GM18873 (cell line): Measurements from ENCODE around the gene INPP4B.
A peak's percentile ranks its signal among the peaks of the same experiment; 100 is the strongest.

Experiments
- ATAC-seq: cut with Tn5 transposase; IDR thresholded peaks from one replicate; pipeline ENCODE4 v1.9.1; 2021; ENCODE audit warnings: mild to moderate bottlenecking, moderate library complexity, moderate number of reproducible peaks; ENCODE audit not compliant: unreplicated experiment, low FRiP score

Gene INPP4B

GRCh38 chr4:142126890-142127497 is 719.1 kb downstream of the INPP4B start:
- ATAC-seq, result peak; percentile 62

GRCh38 chr4:142124874-142125273 is 721.2 kb downstream of the INPP4B start:
- ATAC-seq, result no peak

GRCh38 chr4:142121448-142122350 is 724.4 kb downstream of the INPP4B start:
- ATAC-seq, result no peak

GRCh38 chr4:142120921-142121320 is 725.2 kb downstream of the INPP4B start:
- no peak for ATAC-seq

GRCh38 chr4:142112451-142112850 is 733.6 kb downstream of the INPP4B start:
- no peak for ATAC-seq

GRCh38 chr4:142110136-142110535 is 736.0 kb downstream of the INPP4B start:
- no peak for ATAC-seq

GRCh38 chr4:142104041-142104440 is 742.1 kb downstream of the INPP4B start:
- ATAC-seq, result no peak

- ATAC-seq, result no peak
Observed at GRCh38 chr4:142101401-142101800, 744.7 kb downstream of the INPP4B start.

- ATAC-seq, result no peak
Observed at GRCh38 chr4:142100941-142101340, 745.2 kb downstream of the INPP4B start.

GRCh38 chr4:142098900-142099545 is 747.1 kb downstream of the INPP4B start:
- ATAC-seq, result no peak

- ATAC-seq, result no peak
Observed at GRCh38 chr4:142098380-142098779, 747.7 kb downstream of the INPP4B start.

- no peak for ATAC-seq
Observed at GRCh38 chr4:142097015-142097414, 749.1 kb downstream of the INPP4B start.

GRCh38 chr4:142095886-142096605 is 750.1 kb downstream of the INPP4B start:
- no peak for ATAC-seq

GRCh38 chr4:142092941-142093340 is 753.2 kb downstream of the INPP4B start:
- no peak for ATAC-seq

- ATAC-seq, result no peak
Observed at GRCh38 chr4:142091691-142092182, 754.4 kb downstream of the INPP4B start.

- no peak for ATAC-seq
Observed at GRCh38 chr4:142091085-142091513, 755.0 kb downstream of the INPP4B start.

- no peak for ATAC-seq
Observed at GRCh38 chr4:142088906-142089305, 757.2 kb downstream of the INPP4B start.

GRCh38 chr4:142085513-142086292 is 760.4 kb downstream of the INPP4B start:
- no peak for ATAC-seq

- ATAC-seq, result no peak
Observed at GRCh38 chr4:142083264-142083663, 762.8 kb downstream of the INPP4B start.

- ATAC-seq, result no peak
Observed at GRCh38 chr4:142081025-142081424, 765.1 kb downstream of the INPP4B start.
